DOHH2 (cell line): Measurements from ENCODE around the gene CDKN1A.

Experiments
- CTCF ChIP-seq: fragments of 200-600 bp; sonication (generic); IDR thresholded peaks from one replicate; pipeline ENCODE4 v1.5.1; 2014; ENCODE audit warnings: antibody characterized with exemption, mild to moderate bottlenecking, low read depth, low read length; ENCODE audit not compliant: poor library complexity, severe bottlenecking
- EZH2phosphoT487 ChIP-seq: fragments of 200-600 bp; sonication (generic); IDR thresholded peaks from 2 replicates; pipeline ENCODE4 v1.6.1; 2017; ENCODE audit warnings: borderline replicate concordance, mild to moderate bottlenecking, antibody characterized with exemption, low read length, moderate library complexity, mixed read lengths

GRCh38 chr6:36716476-36717093 lies 38.1 kb downstream of the CDKN1A start:
- TF ChIP-seq CTCF (no peak), EZH2phosphoT487 (no peak)
